K562 (cell line): Measurements from ENCODE around the gene VPS45. TPM values are rescaled to one million over a fixed set of nuclear protein-coding genes. Genes with fewer than 3 reads are reported as not detected.

ENCODE experiments used
- ATAC-seq: fragments of 200-7000 bp; cut with Tn5 transposase; 3 replicates; pipeline ENCODE4 v1.9.1; 2020; ENCODE audit warnings: moderate library complexity
- BruUV-seq: library from RNA; stranded (reverse); fragments of 400-500 nt; replicated peaks from 2 replicates; lab custom pipeline; 2021; lab: Mats Ljungman, UMichigan
- CTCF ChIA-PET: fragments of 300-600 bp; formaldehyde crosslinking; extraction: SDS; loops from one replicate; lab custom pipeline; 2021; ENCODE audit warnings: low intra/inter-chr PET ratio; lab: Yijun Ruan, JAX
- POLR2A ChIA-PET: fragments of 300-600, 350-650 bp; sonication (Branson Sonifier 250); formaldehyde crosslinking; extraction: SDS; loops from one replicate; lab custom pipeline; 2021; ENCODE audit warnings: antibody characterized with exemption, inconsistent platforms; lab: Yijun Ruan, JAX
- DNase-seq, 4 experiments: peaks; one replicate each; pipeline versions ENCODE4 v3.0.0 to v3.0.0-alpha.2; 2011 to 2018; ENCODE audit warnings: low spot score in 3 of 4, mixed read lengths in 3 of 4; ENCODE audit errors: extremely low read depth in 1 of 4
- FAIRE-seq: peaks from 2 replicates; lab custom pipeline; 2011; peaks lifted over from hg19 to GRCh38; lab: Jason Lieb, UNC
- H2AFZ ChIP-seq: 2 replicates; pipeline ENCODE4 v1.6.0; 2011; ENCODE audit warnings: low read depth, low read length, control low read depth, inconsistent platforms
- H3K27ac ChIP-seq: fragments of 200-600 bp; 3 replicates; pipeline ENCODE4 v1.8.0; 2011; ENCODE audit warnings: low read depth, mild to moderate bottlenecking, control low read depth, inconsistent platforms, low read length, moderate library complexity, mixed read lengths; ENCODE audit errors: extremely low read depth
- H3K27me3 ChIP-seq, 2 experiments: fragments of 300-600 bp in 1 of 2; 2 replicates in 1 of 2; 3 replicates in 1 of 2; pipeline versions ENCODE4 v1.6.0 to v1.8.0; 2011; ENCODE audit warnings: inconsistent platforms in 2 of 2, low read length in 2 of 2, mild to moderate bottlenecking in 1 of 2, mixed read lengths in 1 of 2, moderate library complexity in 1 of 2; ENCODE audit not compliant: control insufficient read depth in 2 of 2, insufficient read depth in 2 of 2
- H3K36me3 ChIP-seq: fragments of 300-600 bp; 3 replicates; pipeline ENCODE4 v1.8.0; 2011; ENCODE audit warnings: mild to moderate bottlenecking, low read length, inconsistent platforms; ENCODE audit not compliant: control insufficient read depth, insufficient read depth
- H3K4me1 ChIP-seq, 2 experiments: fragments of 200-600 bp in 1 of 2; replicated peaks in 1 of 2; 2 replicates in 1 of 2; 3 replicates in 1 of 2; pipeline versions ENCODE4 v1.5.1 to v1.8.0; 2011; ENCODE audit warnings: inconsistent platforms in 2 of 2, low read length in 2 of 2, mild to moderate bottlenecking in 1 of 2, mixed read lengths in 1 of 2, moderate library complexity in 1 of 2; ENCODE audit not compliant: control insufficient read depth in 2 of 2, insufficient read depth in 2 of 2
- H3K4me2 ChIP-seq: 2 replicates; pipeline ENCODE4 v1.6.1; 2011; ENCODE audit warnings: low read length, control low read depth, inconsistent platforms, mixed read lengths; ENCODE audit not compliant: insufficient read depth
- H3K4me3 ChIP-seq: fragments of 200-600 bp; sonication (generic), shearing (Covaris generic); 2 replicates; pipeline ENCODE4 v1.5.1; 2016; ENCODE audit warnings: control low read depth, inconsistent platforms
- H3K79me2 ChIP-seq: fragments of 200-600 bp; 3 replicates; pipeline ENCODE4 v1.8.0; 2011; ENCODE audit warnings: low read length, inconsistent platforms; ENCODE audit not compliant: control insufficient read depth, insufficient read depth
- H3K9ac ChIP-seq, 2 experiments: 2 replicates each; pipeline versions ENCODE4 v1.6.0 to v1.6.1; 2011; ENCODE audit warnings: low read depth in 2 of 2, low read length in 2 of 2, control low read depth in 1 of 2, inconsistent platforms in 1 of 2, mild to moderate bottlenecking in 1 of 2, mixed read lengths in 1 of 2; ENCODE audit not compliant: insufficient read depth in 1 of 2
- H3K9me1 ChIP-seq: one replicate; pipeline ENCODE4 v1.6.0; 2011; ENCODE audit warnings: inconsistent platforms, mild to moderate bottlenecking, low read length, moderate library complexity; ENCODE audit not compliant: control insufficient read depth, insufficient read depth
- H3K9me3 ChIP-seq: replicated peaks from 2 replicates; pipeline ENCODE4 v1.5.1; 2011; ENCODE audit warnings: low read depth, low read length, inconsistent platforms; ENCODE audit not compliant: control insufficient read depth, insufficient read depth
- H4K20me1 ChIP-seq: replicated peaks from 2 replicates; pipeline ENCODE4 v1.6.1; 2011; ENCODE audit warnings: low read length, inconsistent platforms, mixed read lengths; ENCODE audit not compliant: control insufficient read depth, insufficient read depth
- ARHGAP35 ChIP-seq: fragments of 450-650 bp; IDR thresholded peaks from 2 replicates; pipeline ENCODE4 v1.6.1; 2018; ENCODE audit not compliant: partially characterized antibody
- ARID2 ChIP-seq: fragments of 450-650 bp; IDR thresholded peaks from 2 replicates; pipeline ENCODE4 v1.6.1; 2017; ENCODE audit warnings: antibody characterized with exemption, mild to moderate bottlenecking
- BDP1 ChIP-seq: IDR thresholded peaks from 3 replicates; pipeline ENCODE4 v1.6.1; 2011; ENCODE audit not compliant: insufficient read length, insufficient read depth
- EGR1 ChIP-seq: fragments of 450-650 bp; conservative IDR thresholded peaks from 2 replicates; pipeline ENCODE4 v1.6.1; 2017; ENCODE audit warnings: mild to moderate bottlenecking
- FOXK1 ChIP-seq: sonication (generic); formaldehyde crosslinking; IDR thresholded peaks from 2 replicates; pipeline ENCODE4 v1.8.0; 2022; ENCODE audit warnings: missing genetic modification reagents, mild to moderate bottlenecking, borderline replicate concordance
- HEY1 ChIP-seq: fragments of 250-450 bp; sonication (Bioruptor Pico); IDR thresholded peaks from 2 replicates; pipeline ENCODE4 v1.5.0; 2020; ENCODE audit warnings: mild to moderate bottlenecking, moderate library complexity, borderline replicate concordance
- MTF1 ChIP-seq: fragments of 250-450 bp; sonication (Bioruptor Pico); IDR thresholded peaks from 2 replicates; pipeline ENCODE4 v1.9.0; 2021; ENCODE audit warnings: moderate library complexity, mild to moderate bottlenecking, inconsistent platforms, borderline replicate concordance
- PHF21A ChIP-seq: fragments of 450-650 bp; IDR thresholded peaks from 2 replicates; pipeline ENCODE4 v1.6.1; 2017; ENCODE audit warnings: low read depth, borderline replicate concordance
- PHTF2 ChIP-seq: fragments of 250-450 bp; sonication (Bioruptor Pico); IDR thresholded peaks from 2 replicates; pipeline ENCODE4 v1.5.0; 2021; ENCODE audit warnings: mild to moderate bottlenecking
- PTBP1 ChIP-seq: fragments of 200-400 bp; formaldehyde crosslinking; IDR thresholded peaks from 2 replicates; pipeline ENCODE4 v1.6.1; 2017; ENCODE audit warnings: low read depth, low read length
- TBL1XR1 ChIP-seq, 2 experiments: IDR thresholded peaks; 2 replicates each; pipeline ENCODE4 v1.6.1; 2012; ENCODE audit warnings: improper control_type of control experiment in 2 of 2, low read length in 2 of 2, mild to moderate bottlenecking in 1 of 2
- YBX1 ChIP-seq: fragments of 450-650 bp; IDR thresholded peaks from 2 replicates; pipeline ENCODE4 v1.7.1; 2016; ENCODE audit warnings: mild to moderate bottlenecking
- ZFP36 ChIP-seq: fragments of 150-350 bp; IDR thresholded peaks from 2 replicates; pipeline ENCODE4 v1.6.1; 2018; ENCODE audit warnings: low read length, low read depth; ENCODE audit not compliant: partially characterized antibody
- ZNF217 ChIP-seq: sonication (generic); formaldehyde crosslinking; IDR thresholded peaks from 2 replicates; pipeline ENCODE4 v1.8.0; 2022; ENCODE audit warnings: mild to moderate bottlenecking, missing genetic modification reagents
- ZNF282 ChIP-seq: sonication (generic); formaldehyde crosslinking; IDR thresholded peaks from 2 replicates; pipeline ENCODE4 v1.8.1; 2023; ENCODE audit warnings: missing genetic modification reagents
- in situ Hi-C: fragments of 300-500 bp; cut with MboI; formaldehyde crosslinking; loops from 4 replicates; pipeline ENCODE4 v1.15.0; 2018; ENCODE audit warnings: inconsistent platforms, mixed read lengths
- intact Hi-C: fragments of 100-400 bp; cut with micrococcal nuclease; formaldehyde crosslinking; loops from 2 replicates; pipeline ENCODE4 v1.14.2; 2022
- polyA plus RNA-seq, 8 experiments: library from polyadenylated mRNA; depleted of rRNA in 4 of 8; stranded (reverse) in 5 of 8; unstranded in 3 of 8; fragments of >200 nt; fragmentation: Nextera tagmentation in 2 of 8; fragmentation: Illumina TruSeq in 1 of 8; extraction: Ambion mirVana in 2 of 8; extraction: Trizol in 1 of 8; gene quantifications; 2 replicates each; pipeline versions ENCODE4 v1.2.1 to v1.2.3, GENCODE V29; 2011 to 2014; ENCODE audit warnings: inconsistent platforms in 1 of 8, missing spikeins in 1 of 8
- total RNA-seq, 7 experiments: library from RNA; depleted of rRNA in 6 of 7; stranded (reverse); fragments of >200 nt in 6 of 7; fragmentation: Illumina TruSeq in 2 of 7; extraction: Trizol in 2 of 7; gene quantifications; 2 replicates each; pipeline versions ENCODE4 v1.2.1 to v1.2.3, GENCODE V29; 2011 to 2021; ENCODE audit warnings: low replicate concordance in 1 of 7
- TF ChIP-seq, protein P1 (sequence below): fragments of 450-650 bp; formaldehyde crosslinking; IDR thresholded peaks from 2 replicates; pipeline ENCODE4 v1.4.0; 2022; ENCODE audit warnings: missing genetic modification characterization

The VPS45 gene
- total and polyA plus RNA-seq, 9 of the 15 experiments (the other 6 are each of a cell fraction or from before 2014, with no cell fraction given): 17.9 to 48.2 (median 34.4) TPM

DNA sequence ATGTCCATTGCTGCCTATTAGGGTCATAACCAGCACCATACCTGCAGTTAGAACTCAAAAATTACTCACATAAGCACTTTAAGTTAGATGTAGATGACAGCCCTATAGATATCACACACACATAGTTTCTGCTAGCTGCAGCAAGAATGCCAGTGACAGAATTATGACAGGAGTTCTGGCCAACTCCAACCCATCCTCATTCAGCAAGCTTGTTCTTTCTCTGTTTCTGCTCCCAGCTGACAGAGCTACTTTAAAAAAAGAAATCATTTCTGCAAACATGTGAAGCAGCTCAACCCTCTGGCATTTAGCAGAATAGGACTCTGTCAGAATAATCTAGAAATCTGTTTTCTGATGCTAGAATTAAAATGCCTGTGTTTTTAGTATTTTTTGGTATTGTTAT is 33.2 kb upstream of the VPS45 start:
- H3K36me3 ChIP-seq: no peaks in the 10 kb centered on the region
- H3K27ac ChIP-seq: no peak overlapping the region
- CTCF ChIA-PET: no interaction called here
- no TSS peak for BruUV-seq
- H3K4me3 ChIP-seq: no peak overlapping the region
- no peak for FAIRE-seq
- H3K27me3 ChIP-seq: no peaks in the 10 kb centered on the region
- intact Hi-C loops (no loop called here), in situ Hi-C loops (no loop called here)
- H3K9me3 ChIP-seq: no peaks in the 10 kb centered on the region
- ATAC-seq: no peak
- no peaks in the 10 kb centered on the region for H3K79me2 ChIP-seq
- H4K20me1 ChIP-seq: no peaks in the 10 kb centered on the region
- H3K4me1 ChIP-seq: no peaks in the 10 kb centered on the region
- H2AFZ ChIP-seq: no peak overlapping the region
- POLR2A ChIA-PET: no interaction called here
- no peak overlapping the region for H3K4me2 ChIP-seq
- no peak for DNase-seq
- H3K9ac ChIP-seq: no peak overlapping the region
- TF ChIP-seq ZNF282 (CRISPR knock-in tag) (no peak), ZNF217 (CRISPR knock-in tag) (no peak), PTBP1 (no peak), HEY1 (no peak), ZFP36 (no peak), PHF21A (no peak), EGR1 (no peak), ARHGAP35 (no peak), TBL1XR1 (IDR thresholded peaks at IDR 0.05; ENCODE audit: low read length in 2 of 2) (no peak), MTF1 (CRISPR knock-in tag) (no peak), BDP1 (no peak), FOXK1 (no peak), ARID2 (no peak), YBX1 (no peak), PHTF2 (CRISPR knock-in tag) (no peak)
- TF ChIP-seq, protein P1, sequence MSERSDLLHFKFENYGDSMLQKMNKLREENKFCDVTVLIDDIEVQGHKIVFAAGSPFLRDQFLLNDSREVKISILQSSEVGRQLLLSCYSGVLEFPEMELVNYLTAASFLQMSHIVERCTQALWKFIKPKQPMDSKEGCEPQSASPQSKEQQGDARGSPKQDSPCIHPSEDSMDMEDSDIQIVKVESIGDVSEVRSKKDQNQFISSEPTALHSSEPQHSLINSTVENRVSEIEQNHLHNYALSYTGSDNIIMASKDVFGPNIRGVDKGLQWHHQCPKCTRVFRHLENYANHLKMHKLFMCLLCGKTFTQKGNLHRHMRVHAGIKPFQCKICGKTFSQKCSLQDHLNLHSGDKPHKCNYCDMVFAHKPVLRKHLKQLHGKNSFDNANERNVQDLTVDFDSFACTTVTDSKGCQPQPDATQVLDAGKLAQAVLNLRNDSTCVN (CRISPR knock-in tag): no peak
- no peaks in the 10 kb centered on the region for H3K9me1 ChIP-seq
